ENCODE results near the gene FBXO38. TPM values are rescaled to one million over a fixed set of nuclear protein-coding genes. Genes with fewer than 3 reads are reported as not detected.

The FBXO38 gene
- total RNA-seq, 1 experiment from 2014 or later = 36.3 TPM

- Histone ChIP-seq H3K4me1 (ENCODE audit: control insufficient read depth in 1 of 2, insufficient read depth in 2 of 2, low read length in 2 of 2) (no peaks in the 10 kb centered on the region), H3K79me2 (ENCODE audit: insufficient read depth, low read length) (no peaks in the 10 kb centered on the region), H3K4me3 (replicated peaks in 1 of 2; ENCODE audit: low read depth in 1 of 2, low read length in 2 of 2) (no peak overlapping the region), H3K9me3 (ENCODE audit: control insufficient read depth in 1 of 2, insufficient read depth in 1 of 2, low read depth in 1 of 2, low read length in 2 of 2) (no peaks in the 10 kb centered on the region; a peak in 1 of 4 replicates), H4K20me1 (ENCODE audit: insufficient read depth) (no peaks in the 10 kb centered on the region), H3K9ac (ENCODE audit: low read length) (no peak overlapping the region), H3K27me3 (ENCODE audit: insufficient read depth, low read length) (no peaks in the 10 kb centered on the region), H3K27ac (ENCODE audit: low read depth, low read length) (no peak overlapping the region), H3K9me2 (ENCODE audit: insufficient read depth) (no peaks in the 10 kb centered on the region), H2AFZ (ENCODE audit: low read depth, low read length, poor library complexity, severe bottlenecking) (no peak overlapping the region), H3K4me2 (ENCODE audit: low read length) (no peak overlapping the region), H3K36me3 (ENCODE audit: control insufficient read depth in 1 of 2, insufficient read depth in 2 of 2, low read length in 2 of 2) (no peaks in the 10 kb centered on the region)
- POLR2A ChIA-PET = no interaction called here
- intact Hi-C loops (cut with micrococcal nuclease) = no loop called here
- CTCF ChIA-PET = no interaction called here
- ATAC-seq (no peak), DNase-seq (ENCODE audit: low read depth, low spot score) (no peak)
- no TSS peak for BruUV-seq (replicated peaks)
- TF ChIP-seq SP1 (IDR thresholded peaks at IDR 0.05; ENCODE audit: low read depth) (no peak), CEBPB (IDR thresholded peaks at IDR 0.05; ENCODE audit: low read depth) (no peak), ATF3 (IDR thresholded peaks at IDR 0.05) (no peak), TCF7L2 (IDR thresholded peaks at IDR 0.05; ENCODE audit: borderline replicate concordance, extremely low read depth, insufficient read depth, insufficient read length) (no peak), ELF1 (IDR thresholded peaks at IDR 0.05; ENCODE audit: borderline replicate concordance, low read depth) (no peak), ZBTB33 (IDR thresholded peaks at IDR 0.05; ENCODE audit: extremely low read depth, insufficient replicate concordance, low read length) (no peak), ZNF274 (IDR thresholded peaks at IDR 0.05; ENCODE audit: low read depth, low read length) (no peak), POLR2A (IDR thresholded peaks at IDR 0.05; ENCODE audit: borderline replicate concordance, extremely low read depth, insufficient read depth, insufficient read length) (no peak), SRF (IDR thresholded peaks at IDR 0.05; ENCODE audit: low read depth) (no peak), CBX3 (IDR thresholded peaks at IDR 0.05; ENCODE audit: low read depth) (no peak), EGR1 (IDR thresholded peaks at IDR 0.05; ENCODE audit: low read depth) (no peak), REST (IDR thresholded peaks at IDR 0.05; ENCODE audit: low read depth) (no peak), RAD21 (IDR thresholded peaks at IDR 0.05; ENCODE audit: low read depth) (no peak), ZFX (IDR thresholded peaks at IDR 0.05) (no peak)
- RAD21 ChIA-PET (ENCODE audit: low non-redundant PET in 1 of 2, low total read pairs in 2 of 2, uncharacterized antibody in 2 of 2, unreplicated experiment in 2 of 2) = no interaction called here
These were observed 15.5 kb upstream of the FBXO38 start for GRCh38 chr5:148368299-148368698.

Measured in HCT116 (cell line).